ENCODE measurements around the gene EXOC4. TPM values are rescaled to one million over a fixed set of nuclear protein-coding genes. Genes with fewer than 3 reads are reported as not detected.

Gene EXOC4
- total RNA-seq, 1 experiment from 2014 or later, result 75.8 TPM

DNA sequence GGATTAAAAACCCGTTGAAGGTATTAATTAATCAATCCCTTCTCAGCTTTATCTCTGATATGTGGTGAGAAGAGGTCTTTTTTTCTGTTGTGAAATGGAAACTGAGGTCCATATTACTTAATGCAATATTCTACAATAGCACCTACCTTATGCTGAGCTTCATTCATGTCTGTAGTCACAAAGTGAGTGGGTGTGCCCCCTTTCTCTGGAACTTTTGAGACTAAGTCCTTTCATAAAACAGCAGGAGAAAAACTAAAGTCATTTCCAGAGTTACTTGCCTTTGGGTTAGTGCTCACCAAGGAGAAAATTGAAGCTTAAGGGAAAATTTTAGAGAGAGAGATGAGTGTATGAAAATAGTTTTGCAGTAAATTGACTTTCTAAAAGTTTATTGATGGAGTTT is 61.2 kb downstream of the EXOC4 start:
- no peak overlapping the region for H3K4ac ChIP-seq (ENCODE audit: low read depth, low read length)
- no CpG with 5 or more reads among the region's 1 CpG for WGBS (ENCODE audit: extremely low coverage, insufficient read length, low lambda C conversion rate)
- H3K4me1 ChIP-seq (ENCODE audit: insufficient read depth, low read length), result no peaks in the 10 kb centered on the region
- no peak overlapping the region for H4K91ac ChIP-seq (ENCODE audit: insufficient read length, low read depth, low read length)
- TF ChIP-seq, protein P1, sequence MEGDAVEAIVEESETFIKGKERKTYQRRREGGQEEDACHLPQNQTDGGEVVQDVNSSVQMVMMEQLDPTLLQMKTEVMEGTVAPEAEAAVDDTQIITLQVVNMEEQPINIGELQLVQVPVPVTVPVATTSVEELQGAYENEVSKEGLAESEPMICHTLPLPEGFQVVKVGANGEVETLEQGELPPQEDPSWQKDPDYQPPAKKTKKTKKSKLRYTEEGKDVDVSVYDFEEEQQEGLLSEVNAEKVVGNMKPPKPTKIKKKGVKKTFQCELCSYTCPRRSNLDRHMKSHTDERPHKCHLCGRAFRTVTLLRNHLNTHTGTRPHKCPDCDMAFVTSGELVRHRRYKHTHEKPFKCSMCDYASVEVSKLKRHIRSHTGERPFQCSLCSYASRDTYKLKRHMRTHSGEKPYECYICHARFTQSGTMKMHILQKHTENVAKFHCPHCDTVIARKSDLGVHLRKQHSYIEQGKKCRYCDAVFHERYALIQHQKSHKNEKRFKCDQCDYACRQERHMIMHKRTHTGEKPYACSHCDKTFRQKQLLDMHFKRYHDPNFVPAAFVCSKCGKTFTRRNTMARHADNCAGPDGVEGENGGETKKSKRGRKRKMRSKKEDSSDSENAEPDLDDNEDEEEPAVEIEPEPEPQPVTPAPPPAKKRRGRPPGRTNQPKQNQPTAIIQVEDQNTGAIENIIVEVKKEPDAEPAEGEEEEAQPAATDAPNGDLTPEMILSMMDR (conservative IDR thresholded peaks at IDR 0.05), result no peak
- H3K27ac Mint-ChIP-seq, result no peak overlapping the region
- H3K4me1 Mint-ChIP-seq, result no peaks in the 10 kb centered on the region
- DNase-seq, result no peak
- H3K9ac ChIP-seq (ENCODE audit: extremely low read depth, insufficient read length, low read length), result no peak overlapping the region
- no peak overlapping the region for H3K27ac ChIP-seq (ENCODE audit: insufficient read length, low read depth, low read length)
- no peak overlapping the region for H4K5ac ChIP-seq (ENCODE audit: insufficient read length, low read depth, low read length)
- H3K9me3 Mint-ChIP-seq, result no peaks in the 10 kb centered on the region
- H3K79me2 ChIP-seq (ENCODE audit: insufficient read depth, low read length), result no peaks in the 10 kb centered on the region
- peaks cover 0 to 6% (median 2%) of the 10 kb centered on the region in 3 experiments; a peak in 5 of 7 replicates for H3K36me3 Mint-ChIP-seq (ENCODE audit: insufficient read depth in 1 of 3, low read depth in 3 of 3)
- no peak overlapping the region for H2AFZ ChIP-seq (ENCODE audit: low read length)
- H3K27me3 ChIP-seq (ENCODE audit: insufficient read depth, low read length), result no peaks in the 10 kb centered on the region; the same call in 1 of the 2 replicates
- H3K27me3 Mint-ChIP-seq (ENCODE audit: low read depth), result no peaks in the 10 kb centered on the region
- no peak overlapping the region for H2BK12ac ChIP-seq (ENCODE audit: insufficient read length, low read depth, low read length)
- H3K4me2 ChIP-seq (ENCODE audit: insufficient read depth, insufficient read length, low read length), result no peak overlapping the region
- no peaks in the 10 kb centered on the region for H3K9me3 ChIP-seq (ENCODE audit: control insufficient read depth, low read depth, low read length)
- no peak overlapping the region for H3K14ac ChIP-seq (ENCODE audit: insufficient read depth, low read length)
- no peaks in the 10 kb centered on the region for H4K20me1 ChIP-seq (ENCODE audit: control insufficient read depth, insufficient read depth, insufficient read length)
- H3K18ac ChIP-seq (ENCODE audit: insufficient read length, low read depth, low read length), result no peak overlapping the region
- H2BK120ac ChIP-seq (ENCODE audit: low read depth, low read length, poor library complexity, severe bottlenecking), result no peak overlapping the region
- H3K23ac ChIP-seq (ENCODE audit: insufficient read length, low read depth, low read length), result no peak overlapping the region
- H4K8ac ChIP-seq (replicated peaks; ENCODE audit: insufficient read length, low read depth, low read length), result no peak overlapping the region
- no peak overlapping the region for H2BK15ac ChIP-seq (ENCODE audit: low read depth, low read length)
- H3K4me3 Mint-ChIP-seq, result no peak overlapping the region
- H3K56ac ChIP-seq (ENCODE audit: insufficient read length, low read depth, low read length), result no peak overlapping the region
- H2AK5ac ChIP-seq (ENCODE audit: insufficient read length, low read length), result no peak overlapping the region
- H2BK5ac ChIP-seq (ENCODE audit: insufficient read length, low read length), result no peak overlapping the region
- H3K79me1 ChIP-seq (ENCODE audit: insufficient read depth, low read depth, low read length, poor library complexity, severe bottlenecking), result no peaks in the 10 kb centered on the region
- H3K23me2 ChIP-seq (ENCODE audit: insufficient read length, low read depth, low read length, poor library complexity, severe bottlenecking), result no peaks in the 10 kb centered on the region
- H2BK20ac ChIP-seq (ENCODE audit: low read depth, low read length, poor library complexity, severe bottlenecking), result no peak overlapping the region
- H3T11ph ChIP-seq (ENCODE audit: low read length), result no peak overlapping the region
